Neural crest cell (in vitro differentiated cells): Measurements from ENCODE around the gene MCF2L. TPM values are rescaled to one million over a fixed set of nuclear protein-coding genes. Genes with fewer than 3 reads are reported as not detected.
A peak's percentile ranks its signal among the peaks of the same experiment; 100 is the strongest.
"Not testable (repeated sequence)": the region's sequence is repeated elsewhere in the genome, so short reads cannot be mapped to it uniquely, and the experiment has no call there.

Experiments used
- DNase-seq: peaks from one replicate; pipeline ENCODE4 v3.0.0; 2021; ENCODE audit warnings: low read depth, mixed read lengths, low spot score
- H3K27ac Mint-ChIP-seq: one replicate; pipeline ENCODE4 v1.8.0; 2021; ENCODE audit warnings: mild to moderate bottlenecking, mixed read lengths; ENCODE audit not compliant: unreplicated experiment
- H3K27me3 Mint-ChIP-seq: 2 replicates; pipeline ENCODE4 v1.8.0; 2021; ENCODE audit warnings: low read depth, mild to moderate bottlenecking, mixed read lengths
- H3K36me3 Mint-ChIP-seq: 2 replicates; pipeline ENCODE4 v1.8.0; 2021; ENCODE audit warnings: low read depth, mild to moderate bottlenecking, mixed read lengths
- H3K4me1 Mint-ChIP-seq: 2 replicates; pipeline ENCODE4 v1.8.0; 2021; ENCODE audit warnings: mixed read lengths
- H3K4me3 Mint-ChIP-seq: one replicate; pipeline ENCODE4 v1.8.0; 2021; ENCODE audit warnings: mild to moderate bottlenecking, mixed read lengths
- H3K9me3 Mint-ChIP-seq: 2 replicates; pipeline ENCODE4 v1.8.0; 2021; ENCODE audit warnings: mixed read lengths
- CTCF ChIP-seq: fragments of 200-600 bp; sonication (generic); conservative IDR thresholded peaks from 2 replicates; pipeline ENCODE4 v1.5.0; 2021; ENCODE audit warnings: antibody characterized with exemption, mild to moderate bottlenecking
- total RNA-seq: library from RNA; stranded (reverse); gene quantifications from 2 replicates; pipeline ENCODE4 v1.2.1, GENCODE V29; 2021

The MCF2L gene
- total RNA-seq, 1 donor from 2014 or later = 59.9 TPM

- Mint-ChIP-seq H3K27ac (peak overlapping the region; percentile 80), H3K27me3 (peaks cover 2% of the 10 kb centered on the region), H3K4me3 (no peak overlapping the region), H3K36me3 (peaks cover 9% of the 10 kb centered on the region), H3K4me1 (peaks cover 52% of the 10 kb centered on the region), H3K9me3 (no peaks in the 10 kb centered on the region)
- DNase-seq = no peak
- no peak for TF ChIP-seq CTCF
These were observed 58.6 kb downstream of the MCF2L start for GRCh38 chr13:113027566-113027965.

- Mint-ChIP-seq H3K27me3 (peaks cover 2% of the 10 kb centered on the region), H3K27ac (no peak overlapping the region), H3K36me3 (peaks cover 9% of the 10 kb centered on the region), H3K4me3 (peak overlapping the region; percentile 51), H3K4me1 (peaks cover 43% of the 10 kb centered on the region), H3K9me3 (no peaks in the 10 kb centered on the region)
- no peak for TF ChIP-seq CTCF
- DNase-seq = no peak
These were observed 59.5 kb downstream of the MCF2L start for GRCh38 chr13:113028336-113029060.

- H3K9me3 Mint-ChIP-seq = no peaks in the 10 kb centered on the region
- peaks cover 9% of the 10 kb centered on the region for H3K36me3 Mint-ChIP-seq
- peaks cover 38% of the 10 kb centered on the region for H3K4me1 Mint-ChIP-seq
- peaks cover 2% of the 10 kb centered on the region for H3K27me3 Mint-ChIP-seq
- H3K4me3 Mint-ChIP-seq = no peak overlapping the region
- no peak for TF ChIP-seq CTCF
- no peak overlapping the region for H3K27ac Mint-ChIP-seq
- DNase-seq = no peak
These were observed 60.0 kb downstream of the MCF2L start for GRCh38 chr13:113029061-113029445.

GRCh38 chr13:113029487-113030258 is 60.7 kb downstream of the MCF2L start:
- DNase-seq = peak; percentile 86
- peaks cover 9% of the 10 kb centered on the region for H3K36me3 Mint-ChIP-seq
- peaks cover 32% of the 10 kb centered on the region for H3K4me1 Mint-ChIP-seq
- H3K27me3 Mint-ChIP-seq = peaks cover 2% of the 10 kb centered on the region
- H3K9me3 Mint-ChIP-seq = no peaks in the 10 kb centered on the region
- peak overlapping the region; percentile 19 for H3K4me3 Mint-ChIP-seq
- no peak overlapping the region for H3K27ac Mint-ChIP-seq
- TF ChIP-seq CTCF = peak; percentile 91

GRCh38 chr13:113030259-113030640 is 61.2 kb downstream of the MCF2L start:
- not testable (repeated sequence) for H3K4me3 Mint-ChIP-seq, H3K27ac Mint-ChIP-seq, H3K27me3 Mint-ChIP-seq

GRCh38 chr13:113031465-113031864 is 62.5 kb downstream of the MCF2L start:
- peaks cover 12% of the 10 kb centered on the region for H3K36me3 Mint-ChIP-seq
- no peak overlapping the region for H3K4me3 Mint-ChIP-seq
- no peaks in the 10 kb centered on the region for H3K9me3 Mint-ChIP-seq
- H3K27me3 Mint-ChIP-seq = peaks cover 2% of the 10 kb centered on the region
- TF ChIP-seq CTCF = no peak
- DNase-seq = no peak
- no peak overlapping the region for H3K27ac Mint-ChIP-seq
- peaks cover 37% of the 10 kb centered on the region for H3K4me1 Mint-ChIP-seq

More at GRCh38 chr13:113030259-113030640, 61.2 kb downstream of the MCF2L start:
- DNase-seq, H3K9me3 Mint-ChIP-seq: not testable (repeated sequence)
- Mint-ChIP-seq H3K4me1 (peaks cover 36% of the 10 kb centered on the region), H3K36me3 (peaks cover 12% of the 10 kb centered on the region)
